Thyroid gland (tissue), 4 donors: Measurements from ENCODE around the gene DPP6.

Experiments
- CTCF ChIP-seq, 6 experiments: fragments of 200-600 bp in 3 of 6; fragments of 450-650 bp in 3 of 6; sonication (generic) in 3 of 6; IDR thresholded peaks; one replicate each; pipeline ENCODE4 v1.5.1; 2016 to 2019; ENCODE audit warnings: antibody characterized with exemption in 6 of 6, mild to moderate bottlenecking in 2 of 6, inconsistent platforms in 1 of 6, moderate library complexity in 1 of 6
- POLR2A ChIP-seq, 2 donors: fragments of 450-650 bp; IDR thresholded peaks; one replicate each; pipeline ENCODE4 v1.6.1; 2017; ENCODE audit warnings: antibody characterized with exemption in 2 of 2, mild to moderate bottlenecking in 2 of 2, moderate library complexity in 1 of 2

- no peak for TF ChIP-seq CTCF (IDR thresholded peaks at IDR 0.05)
- no peak for TF ChIP-seq POLR2A (IDR thresholded peaks at IDR 0.05)
Measured at GRCh38 chr7:154304231-154304630, 252.0 kb downstream of the DPP6 start.
